Measurements from ENCODE around the gene ZSCAN12. TPM values are rescaled to one million over a fixed set of nuclear protein-coding genes. Genes with fewer than 3 reads are reported as not detected.

The ZSCAN12 gene
- total and polyA plus RNA-seq, 5 donors = 1.4 to 4.2 (median 3.8) TPM

GRCh38 chr6:28393912-28394662 is 5.5 kb downstream of the ZSCAN12 start:
- no peak for ATAC-seq
- no peaks in the 10 kb centered on the region for H3K9me3 ChIP-seq (ENCODE audit: control insufficient read depth, low read length)
- H3K4me3 ChIP-seq (ENCODE audit: low read length) = no peak overlapping the region
- peaks cover 2% of the 10 kb centered on the region for H3K4me1 ChIP-seq (ENCODE audit: control insufficient read depth, insufficient read depth, low read length)
- intact Hi-C loops (cut with DNase I) = no loop called here
- 69% methylated on average over 5 of the region's 5 CpGs for WGBS
- H3K27ac ChIP-seq (ENCODE audit: low read length) = no peak overlapping the region
- no peak for DNase-seq
- H3K27me3 ChIP-seq (ENCODE audit: control insufficient read depth, insufficient read depth) = no peaks in the 10 kb centered on the region

- DNase-seq (no peak), ATAC-seq (no peak)
- WGBS = 89% methylated on average over 8 of the region's 8 CpGs
- no peaks in the 10 kb centered on the region for H3K4me1 ChIP-seq (ENCODE audit: control insufficient read depth, insufficient read depth, low read length)
- H3K27ac ChIP-seq (ENCODE audit: low read length) = no peak overlapping the region
- intact Hi-C loops (cut with DNase I) = no loop called here
- no peaks in the 10 kb centered on the region for H3K9me3 ChIP-seq (ENCODE audit: control insufficient read depth, low read length)
- H3K27me3 ChIP-seq (ENCODE audit: control insufficient read depth, insufficient read depth) = no peaks in the 10 kb centered on the region
- H3K4me3 ChIP-seq (ENCODE audit: low read length) = no peak overlapping the region
Measured at GRCh38 chr6:28390688-28391087, 8.9 kb downstream of the ZSCAN12 start.

- Histone ChIP-seq H3K4me3 (ENCODE audit: low read length) (no peak overlapping the region), H3K27me3 (ENCODE audit: control insufficient read depth, insufficient read depth) (no peaks in the 10 kb centered on the region), H3K9me3 (ENCODE audit: control insufficient read depth, low read length) (no peaks in the 10 kb centered on the region), H3K4me1 (ENCODE audit: control insufficient read depth, insufficient read depth, low read length) (peaks cover 2% of the 10 kb centered on the region), H3K27ac (ENCODE audit: low read length) (no peak overlapping the region)
- 73% methylated on average over 2 of the region's 2 CpGs for WGBS
- intact Hi-C loops (cut with DNase I) = loop anchor here in 1 of 4 donors (10.0 kb wide), 1 partner anchor 259 kb away; the partner anchor contains the start of gene ZSCAN16
- ATAC-seq (no peak), DNase-seq (no peak)
Measured at GRCh38 chr6:28384143-28384533, 15.4 kb downstream of the ZSCAN12 start.

- intact Hi-C loops (cut with DNase I) = loop anchor here in 1 of 4 donors (10.0 kb wide), 1 partner anchor 259 kb away; the partner anchor contains the start of gene ZSCAN16
- WGBS = 16% methylated on average over 31 of the region's 31 CpGs
- peak; percentile 96 to 97 for ATAC-seq
Measured at GRCh38 chr6:28383235-28384142, 16.1 kb downstream of the ZSCAN12 start.

GRCh38 chr6:28380381-28380780 is 19.2 kb downstream of the ZSCAN12 start:
- ATAC-seq = no peak
- WGBS = 90% methylated on average over 2 of the region's 2 CpGs
- no peak overlapping the region for H3K4me3 ChIP-seq (ENCODE audit: low read length)
- DNase-seq = no peak
- H3K9me3 ChIP-seq (ENCODE audit: control insufficient read depth, low read length) = no peaks in the 10 kb centered on the region
- peaks cover 2% of the 10 kb centered on the region for H3K4me1 ChIP-seq (ENCODE audit: control insufficient read depth, insufficient read depth, low read length)
- no peaks in the 10 kb centered on the region for H3K27me3 ChIP-seq (ENCODE audit: control insufficient read depth, insufficient read depth)
- H3K27ac ChIP-seq (ENCODE audit: low read length) = no peak overlapping the region
- intact Hi-C loops (cut with DNase I) = loop anchor here in 1 of 4 donors (10.0 kb wide), 1 partner anchor 256 kb away; the partner anchor contains the start of gene ZSCAN16

More at GRCh38 chr6:28383235-28384142, 16.1 kb downstream of the ZSCAN12 start:
- Histone ChIP-seq H3K27ac (ENCODE audit: low read length) (peak overlapping the region; percentile 94), H3K27me3 (ENCODE audit: control insufficient read depth, insufficient read depth) (no peaks in the 10 kb centered on the region), H3K4me3 (ENCODE audit: low read length) (peak overlapping the region; percentile 65), H3K4me1 (ENCODE audit: control insufficient read depth, insufficient read depth, low read length) (peaks cover 2% of the 10 kb centered on the region), H3K9me3 (ENCODE audit: control insufficient read depth, low read length) (no peaks in the 10 kb centered on the region)
- DNase-seq = peak; percentile 86 to 92 (median 91)

- H3K4me3 ChIP-seq (ENCODE audit: low read length) = no peak overlapping the region
- ATAC-seq (no peak), DNase-seq (no peak)
- no peaks in the 10 kb centered on the region for H3K27me3 ChIP-seq (ENCODE audit: control insufficient read depth, insufficient read depth)
- H3K9me3 ChIP-seq (ENCODE audit: control insufficient read depth, low read length) = no peaks in the 10 kb centered on the region
- no peak overlapping the region for H3K27ac ChIP-seq (ENCODE audit: low read length)
- peaks cover 2% of the 10 kb centered on the region for H3K4me1 ChIP-seq (ENCODE audit: control insufficient read depth, insufficient read depth, low read length)
- intact Hi-C loops (cut with DNase I) = no loop called here
Measured at GRCh38 chr6:28378644-28379043, 20.9 kb downstream of the ZSCAN12 start.

- no peak overlapping the region for H3K4me3 ChIP-seq (ENCODE audit: low read length)
- intact Hi-C loops (cut with DNase I) = no loop called here
- H3K4me1 ChIP-seq (ENCODE audit: control insufficient read depth, insufficient read depth, low read length) = peaks cover 2% of the 10 kb centered on the region
- no peak for DNase-seq
- WGBS = 96% methylated on average over 1 of the region's 1 CpG
- no peaks in the 10 kb centered on the region for H3K27me3 ChIP-seq (ENCODE audit: control insufficient read depth, insufficient read depth)
- no peak overlapping the region for H3K27ac ChIP-seq (ENCODE audit: low read length)
- no peaks in the 10 kb centered on the region for H3K9me3 ChIP-seq (ENCODE audit: control insufficient read depth, low read length)
- ATAC-seq = no peak
Measured at GRCh38 chr6:28377879-28378278, 21.7 kb downstream of the ZSCAN12 start.

GRCh38 chr6:28373925-28374324 is 25.6 kb downstream of the ZSCAN12 start:
- ATAC-seq (no peak), DNase-seq (no peak)
- H3K27me3 ChIP-seq (ENCODE audit: control insufficient read depth, insufficient read depth) = no peaks in the 10 kb centered on the region
- no peaks in the 10 kb centered on the region for H3K9me3 ChIP-seq (ENCODE audit: control insufficient read depth, low read length)
- H3K27ac ChIP-seq (ENCODE audit: low read length) = no peak overlapping the region
- H3K4me1 ChIP-seq (ENCODE audit: control insufficient read depth, insufficient read depth, low read length) = no peaks in the 10 kb centered on the region
- intact Hi-C loops (cut with DNase I) = no loop called here
- WGBS = 87% methylated on average over 1 of the region's 1 CpG
- H3K4me3 ChIP-seq (ENCODE audit: low read length) = no peak overlapping the region

GRCh38 chr6:28371706-28372451 is 27.7 kb downstream of the ZSCAN12 start:
- no peak for ATAC-seq

GRCh38 chr6:28371280-28371679 is 28.3 kb downstream of the ZSCAN12 start:
- DNase-seq (no peak), ATAC-seq (no peak)
- no peaks in the 10 kb centered on the region for H3K27me3 ChIP-seq (ENCODE audit: control insufficient read depth, insufficient read depth)
- 90% methylated on average over 1 of the region's 1 CpG for WGBS
- no peak overlapping the region for H3K27ac ChIP-seq (ENCODE audit: low read length)
- H3K4me3 ChIP-seq (ENCODE audit: low read length) = no peak overlapping the region
- intact Hi-C loops (cut with DNase I) = no loop called here
- no peaks in the 10 kb centered on the region for H3K4me1 ChIP-seq (ENCODE audit: control insufficient read depth, insufficient read depth, low read length)
- no peaks in the 10 kb centered on the region for H3K9me3 ChIP-seq (ENCODE audit: control insufficient read depth, low read length)

More at GRCh38 chr6:28371706-28372451, 27.7 kb downstream of the ZSCAN12 start:
- Histone ChIP-seq H3K9me3 (ENCODE audit: control insufficient read depth, low read length) (no peaks in the 10 kb centered on the region), H3K27me3 (ENCODE audit: control insufficient read depth, insufficient read depth) (no peaks in the 10 kb centered on the region), H3K27ac (ENCODE audit: low read length) (no peak overlapping the region), H3K4me1 (ENCODE audit: control insufficient read depth, insufficient read depth, low read length) (no peaks in the 10 kb centered on the region), H3K4me3 (ENCODE audit: low read length) (no peak overlapping the region)
- DNase-seq = peak in 1 of 3 donors; percentile 33
- WGBS = 72% methylated on average over 9 of the region's 9 CpGs
- intact Hi-C loops (cut with DNase I) = no loop called here

All from right cardiac atrium (tissue), 5 donors.